Stomach smooth muscle (tissue), 2 donors: ENCODE results near the gene APMAP.

ENCODE experiments used
- H3K27ac ChIP-seq: one replicate; pipeline ENCODE4 v1.7.0; 2013; ENCODE audit warnings: mild to moderate bottlenecking, low read length, inconsistent platforms
- H3K27me3 ChIP-seq, 2 donors: one replicate each; pipeline ENCODE4 v1.7.0; 2013; ENCODE audit warnings: low read length in 2 of 2; ENCODE audit not compliant: insufficient read depth in 2 of 2, control insufficient read depth in 1 of 2
- H3K36me3 ChIP-seq, 2 donors: one replicate each; pipeline ENCODE4 v1.7.0; 2013; ENCODE audit warnings: low read length in 2 of 2; ENCODE audit not compliant: control insufficient read depth in 2 of 2, insufficient read depth in 2 of 2
- H3K4me1 ChIP-seq: one replicate; pipeline ENCODE4 v1.7.0; 2013; ENCODE audit warnings: low read length; ENCODE audit not compliant: control insufficient read depth, insufficient read depth
- H3K4me3 ChIP-seq, 2 donors: one replicate each; pipeline ENCODE4 v1.7.0; 2013; ENCODE audit warnings: low read length in 2 of 2
- H3K9ac ChIP-seq, 2 donors: one replicate each; pipeline ENCODE4 v1.7.0; 2013; ENCODE audit warnings: low read length in 2 of 2, mild to moderate bottlenecking in 1 of 2
- H3K9me3 ChIP-seq, 2 donors: one replicate each; pipeline ENCODE4 v1.7.0; 2013; ENCODE audit warnings: low read length in 2 of 2; ENCODE audit not compliant: control insufficient read depth in 2 of 2
- donor health status: healthy.
- donor health status: Pancreatic carcinoma.

APMAP gene

GRCh38 chr20:24956001-24956841 is 36.3 kb downstream of the APMAP start:
- Histone ChIP-seq H3K9me3 (no peaks in the 10 kb centered on the region), H3K27me3 (no peaks in the 10 kb centered on the region), H3K4me1 (no peaks in the 10 kb centered on the region), H3K9ac (no peak overlapping the region), H3K27ac (no peak overlapping the region), H3K36me3 (peaks cover 0 to 10% of the 10 kb centered on the region in 2 donors), H3K4me3 (no peak overlapping the region)

GRCh38 chr20:24955045-24955444 is 37.5 kb downstream of the APMAP start:
- H3K9me3 ChIP-seq: no peaks in the 10 kb centered on the region
- no peak overlapping the region for H3K27ac ChIP-seq
- H3K4me3 ChIP-seq: no peak overlapping the region
- peaks cover 0 to 4% of the 10 kb centered on the region in 2 donors for H3K36me3 ChIP-seq
- no peaks in the 10 kb centered on the region for H3K4me1 ChIP-seq
- peaks cover 0 to 1% of the 10 kb centered on the region in 2 donors for H3K27me3 ChIP-seq
- H3K9ac ChIP-seq: no peak overlapping the region

DNA sequence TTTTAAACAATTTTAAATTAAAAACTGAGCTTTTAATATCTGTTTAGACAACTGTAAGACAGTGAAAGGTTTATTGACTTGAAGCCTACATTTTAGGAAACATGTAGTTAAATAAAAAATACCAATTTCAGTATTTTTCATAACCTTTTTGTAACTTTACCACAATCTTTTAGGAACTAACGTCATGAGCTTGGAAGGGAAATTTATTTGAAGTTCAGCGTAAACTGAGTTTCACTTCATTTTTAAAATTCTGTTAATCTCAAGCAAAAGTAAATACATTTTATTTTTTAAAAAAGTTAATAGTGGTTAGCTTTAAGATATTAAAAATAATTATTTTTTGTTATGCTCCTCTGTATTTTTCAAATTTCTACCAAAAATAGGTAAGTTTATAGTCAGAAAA is 38.0 kb downstream of the APMAP start:
- Histone ChIP-seq H3K4me1 (no peaks in the 10 kb centered on the region), H3K9ac (no peak overlapping the region), H3K36me3 (peaks cover 0 to 2% of the 10 kb centered on the region in 2 donors), H3K9me3 (no peaks in the 10 kb centered on the region), H3K4me3 (no peak overlapping the region), H3K27ac (no peak overlapping the region), H3K27me3 (peaks cover 0 to 4% of the 10 kb centered on the region in 2 donors)

DNA sequence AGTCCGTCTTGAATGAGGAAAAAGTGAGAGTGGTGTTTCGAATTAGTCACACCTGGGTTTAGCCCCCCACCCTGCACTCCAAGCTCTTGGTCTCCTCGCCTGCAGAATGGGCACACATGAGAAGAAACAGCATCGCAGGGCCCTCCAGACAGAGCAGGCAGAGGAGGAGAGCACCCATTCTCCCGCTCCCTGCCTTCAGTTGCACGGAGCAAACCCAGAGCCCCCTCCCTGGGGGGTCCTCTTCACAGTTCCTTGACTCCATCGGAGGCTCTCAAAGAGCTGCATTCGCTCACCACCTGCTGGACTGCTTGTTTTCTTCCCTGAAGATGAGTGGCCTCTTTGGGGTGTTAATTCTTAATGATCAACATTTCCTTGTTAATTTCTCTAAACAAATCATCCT is 38.4 kb downstream of the APMAP start:
- H3K27ac ChIP-seq: no peak overlapping the region
- no peaks in the 10 kb centered on the region for H3K9me3 ChIP-seq
- peaks cover 0 to 4% of the 10 kb centered on the region in 2 donors for H3K27me3 ChIP-seq
- H3K4me1 ChIP-seq: no peaks in the 10 kb centered on the region
- H3K36me3 ChIP-seq: peaks cover 0 to 2% of the 10 kb centered on the region in 2 donors
- H3K4me3 ChIP-seq: no peak overlapping the region
- no peak overlapping the region for H3K9ac ChIP-seq

DNA sequence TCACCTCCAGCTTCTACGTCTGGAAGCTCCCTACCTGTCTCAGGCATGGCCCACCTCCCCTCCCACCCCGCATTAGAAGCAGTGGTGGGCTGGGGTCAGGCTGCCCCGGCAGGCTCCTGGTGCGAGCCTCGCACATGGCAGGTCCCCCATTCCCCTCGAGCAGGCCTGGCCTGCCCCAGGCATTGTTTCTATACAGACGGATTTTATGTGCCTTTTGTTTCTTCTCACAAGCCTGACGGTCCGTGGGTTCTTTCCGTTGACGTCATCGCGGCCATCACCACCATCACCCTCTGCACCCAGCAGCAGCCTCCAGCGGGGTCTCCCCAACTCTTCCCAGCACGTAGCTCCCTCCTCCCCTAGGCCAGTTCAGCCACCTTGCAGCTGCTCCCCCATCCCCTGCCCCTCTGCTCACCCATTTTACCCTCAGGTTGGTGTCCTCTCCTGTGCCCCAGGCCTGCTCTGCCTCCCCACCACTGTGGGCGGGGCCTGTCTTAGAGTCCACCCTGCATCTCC is 38.9 kb downstream of the APMAP start:
- H3K4me3 ChIP-seq: no peak overlapping the region
- H3K27ac ChIP-seq: no peak overlapping the region
- H3K9ac ChIP-seq: no peak overlapping the region
- peaks cover 0 to 4% of the 10 kb centered on the region in 2 donors for H3K27me3 ChIP-seq
- no peaks in the 10 kb centered on the region for H3K4me1 ChIP-seq
- no peaks in the 10 kb centered on the region for H3K9me3 ChIP-seq
- H3K36me3 ChIP-seq: peaks cover 0 to 2% of the 10 kb centered on the region in 2 donors

GRCh38 chr20:24953209-24953575 is 39.4 kb downstream of the APMAP start:
- Histone ChIP-seq H3K27ac (no peak overlapping the region), H3K27me3 (peaks cover 0 to 4% of the 10 kb centered on the region in 2 donors), H3K36me3 (peaks cover 0 to 2% of the 10 kb centered on the region in 2 donors), H3K4me1 (no peaks in the 10 kb centered on the region), H3K9me3 (no peaks in the 10 kb centered on the region), H3K4me3 (no peak overlapping the region), H3K9ac (no peak overlapping the region)

GRCh38 chr20:24952376-24953208 is 40.0 kb downstream of the APMAP start:
- no peaks in the 10 kb centered on the region for H3K9me3 ChIP-seq
- H3K27ac ChIP-seq: no peak overlapping the region
- no peak overlapping the region for H3K4me3 ChIP-seq
- H3K4me1 ChIP-seq: no peaks in the 10 kb centered on the region
- H3K36me3 ChIP-seq: peaks cover 0 to 2% of the 10 kb centered on the region in 2 donors
- no peak overlapping the region for H3K9ac ChIP-seq
- peaks cover 0 to 4% of the 10 kb centered on the region in 2 donors for H3K27me3 ChIP-seq

GRCh38 chr20:24951536-24952083 is 40.9 kb downstream of the APMAP start:
- Histone ChIP-seq H3K36me3 (no peaks in the 10 kb centered on the region), H3K27ac (no peak overlapping the region), H3K27me3 (peaks cover 0 to 4% of the 10 kb centered on the region in 2 donors), H3K9ac (no peak overlapping the region), H3K4me1 (no peaks in the 10 kb centered on the region), H3K9me3 (no peaks in the 10 kb centered on the region), H3K4me3 (no peak overlapping the region)

DNA sequence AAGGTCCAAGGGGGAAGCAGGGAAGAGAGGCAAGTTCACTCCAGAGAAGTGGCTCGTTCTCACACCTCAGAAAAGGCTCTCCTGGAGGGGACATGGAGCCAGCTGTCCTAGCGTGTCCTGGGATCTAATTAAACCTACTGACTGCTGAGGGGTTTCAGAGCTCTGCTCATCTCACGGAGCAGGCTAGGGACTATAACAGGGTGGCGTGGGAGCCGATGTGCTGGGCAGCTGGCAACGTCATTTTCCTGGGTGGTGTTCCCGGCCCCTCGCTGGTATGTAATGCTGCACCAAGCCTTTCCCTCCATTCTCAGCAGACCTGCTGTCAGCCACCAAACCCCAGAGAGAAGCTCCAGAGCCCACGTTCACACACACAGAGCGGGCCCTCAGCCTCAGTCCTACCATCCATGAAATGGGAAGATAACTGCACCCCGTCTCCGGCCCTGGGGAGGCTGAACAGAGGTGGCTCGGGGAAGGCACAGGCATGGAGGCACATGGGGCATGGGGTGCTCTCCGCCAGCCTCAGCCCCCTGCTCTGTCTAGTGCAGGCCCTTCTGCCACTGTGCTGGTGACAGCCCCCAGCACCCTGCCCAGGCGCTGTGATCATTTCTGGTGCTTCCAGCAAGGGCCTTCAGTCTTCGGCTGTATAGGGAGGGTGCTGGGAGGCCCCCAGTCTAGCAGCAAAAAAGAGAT is 41.6 kb downstream of the APMAP start:
- Histone ChIP-seq H3K9ac (no peak overlapping the region), H3K4me1 (no peaks in the 10 kb centered on the region), H3K9me3 (no peaks in the 10 kb centered on the region), H3K4me3 (no peak overlapping the region), H3K36me3 (no peaks in the 10 kb centered on the region), H3K27ac (no peak overlapping the region), H3K27me3 (peaks cover 0 to 4% of the 10 kb centered on the region in 2 donors)

- Histone ChIP-seq H3K27me3 (peaks cover 0 to 4% of the 10 kb centered on the region in 2 donors), H3K27ac (no peak overlapping the region), H3K4me3 (no peak overlapping the region), H3K9me3 (no peaks in the 10 kb centered on the region), H3K9ac (no peak overlapping the region), H3K4me1 (no peaks in the 10 kb centered on the region), H3K36me3 (no peaks in the 10 kb centered on the region)
These were observed 42.3 kb downstream of the APMAP start for GRCh38 chr20:24950128-24950835.
